ENCODE results near the gene AKAP6. TPM values are rescaled to one million over a fixed set of nuclear protein-coding genes. Genes with fewer than 3 reads are reported as not detected.

The AKAP6 gene
- total RNA-seq, result 1 to 10 TPM; 1.2 to 1.4 TPM

- peaks cover 4% of the 10 kb centered on the region for H3K9me3 Mint-ChIP-seq
- no peak for DNase-seq
- H3K4me1 Mint-ChIP-seq (ENCODE audit: low read depth), result no peaks in the 10 kb centered on the region
- intact Hi-C loops (cut with micrococcal nuclease), result no loop called here
- ATAC-seq, result no peak
- no peaks in the 10 kb centered on the region for H3K27me3 Mint-ChIP-seq
- ChIA-PET POLR2A (no interaction called here), CTCF (interaction anchor here (0.8 kb wide), 1 partner anchor 18 kb away, joined by 3 read pairs; no protein-coding TSS in a partner anchor)
- H3K27ac Mint-ChIP-seq, result no peak within 1 kb of the TSS
- TF ChIP-seq CTCF (IDR thresholded peaks at IDR 0.05), result no peak
- H3K36me3 Mint-ChIP-seq (ENCODE audit: low read depth), result no peaks in the 10 kb centered on the region
- no peak within 1 kb of the TSS for H3K4me3 Mint-ChIP-seq
These were observed at the start of gene AKAP6 for GRCh38 chr14:32329146-32329545. Gene AKAP6 (plus strand): TSS chr14:32329298. CDS start chr14:32433494, 104,196 bp downstream.

- intact Hi-C loops (cut with micrococcal nuclease), result no loop called here
- CTCF ChIA-PET, result no interaction called here
- H3K4me1 Mint-ChIP-seq (ENCODE audit: low read depth), result no peaks in the 10 kb centered on the region
- DNase-seq (no peak), ATAC-seq (no peak)
- no peak for TF ChIP-seq CTCF (IDR thresholded peaks at IDR 0.05)
- no peak overlapping the region for H3K27ac Mint-ChIP-seq
- H3K4me3 Mint-ChIP-seq, result no peak overlapping the region
- no peaks in the 10 kb centered on the region for H3K27me3 Mint-ChIP-seq
- H3K9me3 Mint-ChIP-seq, result peaks cover 15% of the 10 kb centered on the region
- H3K36me3 Mint-ChIP-seq (ENCODE audit: low read depth), result peaks cover 10% of the 10 kb centered on the region
- POLR2A ChIA-PET, result no interaction called here
These were observed 42.5 kb upstream of the AKAP6 start for GRCh38 chr14:32286602-32287001.

GRCh38 chr14:32296366-32296765 is 32.7 kb upstream of the AKAP6 start:
- no peak for TF ChIP-seq CTCF (IDR thresholded peaks at IDR 0.05)
- H3K27me3 Mint-ChIP-seq, result no peaks in the 10 kb centered on the region
- ChIA-PET CTCF (no interaction called here), POLR2A (interaction anchor here (1.0 kb wide), 1 partner anchor 10 kb away, joined by 3 read pairs; no protein-coding TSS in a partner anchor)
- peaks cover 3% of the 10 kb centered on the region for H3K9me3 Mint-ChIP-seq
- no peak overlapping the region for H3K27ac Mint-ChIP-seq
- no peak for ATAC-seq
- intact Hi-C loops (cut with micrococcal nuclease), result no loop called here
- H3K4me1 Mint-ChIP-seq (ENCODE audit: low read depth), result no peaks in the 10 kb centered on the region
- no peaks in the 10 kb centered on the region for H3K36me3 Mint-ChIP-seq (ENCODE audit: low read depth)
- H3K4me3 Mint-ChIP-seq, result no peak overlapping the region
- DNase-seq, result no peak

GRCh38 chr14:32298346-32298745 is 30.8 kb upstream of the AKAP6 start:
- Mint-ChIP-seq H3K4me3 (no peak overlapping the region), H3K27ac (no peak overlapping the region), H3K36me3 (ENCODE audit: low read depth) (no peaks in the 10 kb centered on the region), H3K4me1 (ENCODE audit: low read depth) (no peaks in the 10 kb centered on the region), H3K27me3 (no peaks in the 10 kb centered on the region), H3K9me3 (no peaks in the 10 kb centered on the region)
- no peak for TF ChIP-seq CTCF (IDR thresholded peaks at IDR 0.05)
- CTCF ChIA-PET, result interaction anchor here (1.2 kb wide), 1 partner anchor 46 kb away, joined by 3 read pairs; no protein-coding TSS in a partner anchor
- intact Hi-C loops (cut with micrococcal nuclease), result no loop called here
- no peak for DNase-seq
- no peak for ATAC-seq
- POLR2A ChIA-PET, result no interaction called here

- no peaks in the 10 kb centered on the region for H3K36me3 Mint-ChIP-seq (ENCODE audit: low read depth)
- ATAC-seq, result no peak
- ChIA-PET CTCF (no interaction called here), POLR2A (no interaction called here)
- no peak overlapping the region for H3K4me3 Mint-ChIP-seq
- H3K27ac Mint-ChIP-seq, result no peak overlapping the region
- no peaks in the 10 kb centered on the region for H3K9me3 Mint-ChIP-seq
- no peaks in the 10 kb centered on the region for H3K27me3 Mint-ChIP-seq
- intact Hi-C loops (cut with micrococcal nuclease), result no loop called here
- H3K4me1 Mint-ChIP-seq (ENCODE audit: low read depth), result no peaks in the 10 kb centered on the region
- TF ChIP-seq CTCF (IDR thresholded peaks at IDR 0.05), result no peak
- DNase-seq, result no peak
These were observed 29.0 kb upstream of the AKAP6 start for GRCh38 chr14:32300136-32300535.
